GM19351 (cell line): ENCODE results near the gene TMEM238L.
"Not testable (repeated sequence)": the region's sequence is repeated elsewhere in the genome, so short reads cannot be mapped to it uniquely, and the experiment has no call there.

Experiments
- ATAC-seq: cut with Tn5 transposase; IDR thresholded peaks from one replicate; pipeline ENCODE4 v1.9.1; 2021; ENCODE audit warnings: mild to moderate bottlenecking, moderate library complexity; ENCODE audit not compliant: unreplicated experiment

Gene TMEM238L, protein sequence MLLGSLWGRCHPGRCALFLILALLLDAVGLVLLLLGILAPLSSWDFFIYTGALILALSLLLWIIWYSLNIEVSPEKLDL

DNA sequence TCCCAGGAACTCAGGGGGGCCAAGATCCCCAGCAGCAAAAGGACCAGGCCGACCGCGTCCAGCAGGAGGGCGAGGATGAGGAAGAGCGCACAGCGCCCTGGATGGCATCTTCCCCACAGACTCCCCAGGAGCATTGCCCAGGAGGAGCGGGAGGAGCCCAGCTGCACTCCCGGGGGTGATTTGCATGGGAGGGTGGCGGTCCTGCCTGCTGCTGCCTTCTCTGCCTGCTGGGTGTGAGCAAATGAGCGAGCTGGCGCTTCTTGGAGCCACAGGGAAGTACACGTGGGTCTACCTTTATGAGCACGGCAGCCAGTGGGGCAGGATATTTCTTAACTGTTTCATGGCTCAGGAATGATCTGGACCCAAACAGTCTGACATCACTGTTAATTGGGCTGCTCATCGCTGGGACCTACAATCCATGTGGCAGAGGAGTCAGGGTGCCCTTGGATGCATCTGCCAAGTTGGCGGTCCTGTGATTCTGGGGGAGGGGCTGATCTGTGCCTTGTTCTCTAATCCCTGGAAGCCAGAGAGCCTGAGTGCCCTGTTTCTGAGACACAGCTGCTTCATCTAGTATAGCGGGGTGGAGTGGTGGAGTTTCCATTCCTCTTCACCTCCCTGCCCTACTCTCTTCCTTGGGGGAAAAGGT, at the start of gene TMEM238L:
TMEM238L (minus strand) TSS at position 270 of the 646 bp plus-strand sequence; CDS start at position 134, 136 bp downstream.
- no peak for ATAC-seq

DNA sequence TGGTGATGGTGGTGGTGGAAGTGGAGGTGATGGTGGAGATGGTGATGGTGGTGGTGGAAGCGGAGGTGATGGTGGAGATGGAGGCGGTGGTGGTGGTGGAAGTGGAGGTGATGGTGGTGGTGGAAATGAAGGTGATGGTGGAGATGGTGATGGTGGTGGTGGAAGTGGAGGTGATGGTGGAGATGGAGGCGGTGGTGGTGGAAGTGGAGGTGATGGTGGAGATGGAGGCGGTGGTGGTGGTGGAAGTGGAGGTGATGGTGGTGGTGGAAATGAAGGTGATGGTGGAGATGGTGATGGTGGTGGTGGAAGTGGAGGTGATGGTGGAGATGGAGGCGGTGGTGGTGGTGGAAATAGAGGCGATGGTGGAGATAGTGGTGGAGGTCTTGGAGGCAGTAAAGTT, 42.7 kb upstream of the TMEM238L start:
- not testable (repeated sequence) for ATAC-seq

GRCh38 chr17:10845388-10845751, 41.5 kb upstream of the TMEM238L start:
- no peak for ATAC-seq

DNA sequence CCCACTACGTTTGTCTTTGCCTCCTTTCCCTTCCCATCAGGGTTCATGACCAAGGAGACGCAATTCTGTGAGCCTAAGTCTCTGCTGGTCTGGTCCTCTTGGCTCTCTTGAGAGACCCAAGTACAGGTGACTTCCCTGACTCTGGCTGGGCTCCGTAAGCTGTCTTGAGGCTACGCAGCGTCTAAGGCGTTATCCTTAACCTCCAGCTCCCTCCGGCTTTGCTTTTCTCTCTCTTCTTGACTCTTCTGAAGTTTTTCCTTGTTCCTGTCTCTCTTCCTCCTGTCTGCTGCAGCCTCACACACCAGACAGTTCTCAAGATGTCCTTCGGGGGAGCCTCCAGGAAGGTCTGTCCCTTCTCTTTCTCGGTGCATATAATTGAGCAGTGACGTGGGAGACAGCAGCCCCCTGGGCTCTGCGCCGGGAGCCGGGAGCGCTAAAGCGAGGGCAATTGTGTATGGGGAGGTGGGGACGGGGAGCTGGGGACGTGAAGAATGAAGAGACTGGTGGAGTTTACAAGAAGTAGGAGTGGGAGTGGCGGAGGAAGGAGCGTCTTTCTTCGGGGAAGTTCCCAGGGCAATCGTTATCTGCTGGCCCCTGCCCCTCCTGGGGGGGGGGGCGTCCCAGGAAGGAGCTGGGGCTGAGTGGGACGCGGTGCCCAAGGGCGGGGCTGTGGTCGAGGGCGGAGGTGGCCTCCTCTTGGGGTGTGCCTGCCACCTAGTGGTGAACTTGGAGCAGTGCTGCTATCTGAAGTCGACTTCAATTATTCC, 40.9 kb upstream of the TMEM238L start:
- ATAC-seq: peak; percentile 95

- ATAC-seq: no peak
These were observed 39.9 kb upstream of the TMEM238L start for GRCh38 chr17:10843811-10844210.

DNA sequence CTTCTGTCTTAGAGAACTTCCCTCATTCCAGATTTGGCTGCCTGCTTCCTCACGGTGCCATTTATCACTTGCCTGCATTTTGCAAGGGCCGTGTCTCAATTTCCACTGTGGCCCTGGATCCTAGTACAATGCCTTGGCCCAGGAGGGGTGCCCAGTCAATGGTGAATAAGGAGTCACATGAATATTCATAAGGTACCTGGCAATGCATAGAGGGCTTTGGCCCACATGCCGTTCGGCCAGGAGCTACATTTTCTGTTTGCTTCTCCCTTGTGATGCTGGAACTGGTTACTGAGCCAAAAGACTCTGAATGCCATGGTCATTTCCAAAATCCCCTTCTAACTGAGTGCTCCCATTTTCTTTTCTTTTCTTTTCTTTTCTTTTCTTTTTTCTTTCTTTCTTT, 38.8 kb upstream of the TMEM238L start:
- no peak for ATAC-seq

- no peak for ATAC-seq
These were observed 34.8 kb upstream of the TMEM238L start for GRCh38 chr17:10838682-10839081.

- no peak for ATAC-seq
These were observed 34.0 kb upstream of the TMEM238L start, which contains the start of gene PIRT for GRCh38 chr17:10837921-10838320. Gene PIRT, minus strand, starts transcription at chr17:10838087. Its CDS starts 12,442 bp downstream, at chr17:10825645.

DNA sequence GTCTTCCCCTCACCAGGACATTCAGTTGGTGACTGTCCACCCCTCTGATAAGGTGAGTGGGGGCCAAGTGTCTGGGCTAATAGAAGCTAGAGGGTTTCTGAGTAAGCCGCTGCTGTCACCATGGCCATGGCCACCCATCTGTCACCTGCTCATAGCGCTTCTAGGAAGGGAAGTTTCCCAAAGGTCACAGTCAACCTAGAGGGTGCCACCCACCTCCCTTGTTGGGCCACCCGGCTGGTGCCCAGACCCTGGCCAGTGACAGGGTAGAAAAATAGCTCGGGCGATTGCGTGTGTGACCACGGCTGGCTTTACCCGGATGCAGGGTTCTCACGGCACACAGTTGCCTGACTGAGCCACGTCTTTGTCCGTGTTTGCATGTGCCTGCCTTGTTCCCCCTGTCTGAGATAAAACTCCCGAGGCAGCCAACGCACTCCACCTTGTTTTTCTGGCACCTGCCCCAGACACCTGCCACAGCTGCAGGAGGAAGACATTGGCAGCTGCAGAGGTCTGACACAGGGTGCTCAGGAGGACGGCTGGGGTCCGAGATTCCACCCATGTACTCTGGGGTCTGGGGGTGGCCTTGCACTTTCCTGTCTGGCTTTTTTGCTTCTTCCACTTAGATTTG, 33.2 kb upstream of the TMEM238L start:
- no peak for ATAC-seq

DNA sequence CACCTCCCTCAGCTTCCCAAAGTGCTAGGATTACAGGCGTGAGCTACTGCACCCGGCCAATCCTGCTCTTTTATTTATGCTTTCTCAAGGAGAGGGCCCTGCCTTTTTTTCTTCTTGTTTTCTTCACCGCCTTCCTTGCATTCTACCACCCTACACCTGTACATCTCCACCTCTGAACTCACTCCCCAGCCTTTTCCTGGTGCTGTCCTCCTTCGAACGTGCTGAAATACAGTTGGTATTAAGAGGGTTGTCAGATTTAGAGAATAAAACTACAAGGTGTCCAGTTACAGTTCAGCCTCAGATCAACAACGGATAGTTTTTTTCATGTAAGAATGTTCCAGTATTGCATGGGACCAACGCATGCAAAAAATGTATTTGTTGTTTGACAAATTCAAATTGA, 32.2 kb upstream of the TMEM238L start:
- ATAC-seq: no peak

- no peak for ATAC-seq
These were observed 27.8 kb upstream of the TMEM238L start for GRCh38 chr17:10831696-10832095.

- ATAC-seq: no peak
These were observed 24.1 kb upstream of the TMEM238L start for GRCh38 chr17:10827898-10828552.

DNA sequence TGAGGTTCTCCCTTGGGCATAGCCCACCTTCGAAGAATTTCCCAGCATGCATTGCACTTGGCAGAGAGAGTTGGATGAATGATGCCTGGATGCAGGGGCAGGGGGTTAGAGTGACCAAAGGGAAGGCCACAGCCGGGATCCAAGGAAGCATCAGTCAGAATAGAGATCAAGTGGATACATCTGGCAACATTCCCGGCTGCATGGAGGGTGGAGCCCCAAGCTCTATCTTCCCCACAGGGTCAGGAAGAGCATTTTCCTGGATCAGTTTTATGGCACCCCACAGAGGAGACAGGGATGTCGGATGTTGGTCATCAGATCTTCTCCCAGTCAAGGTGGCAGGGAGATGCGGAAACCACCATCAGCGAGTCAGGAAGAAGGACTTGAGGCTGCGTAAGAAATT, 21.0 kb upstream of the TMEM238L start:
- no peak for ATAC-seq

DNA sequence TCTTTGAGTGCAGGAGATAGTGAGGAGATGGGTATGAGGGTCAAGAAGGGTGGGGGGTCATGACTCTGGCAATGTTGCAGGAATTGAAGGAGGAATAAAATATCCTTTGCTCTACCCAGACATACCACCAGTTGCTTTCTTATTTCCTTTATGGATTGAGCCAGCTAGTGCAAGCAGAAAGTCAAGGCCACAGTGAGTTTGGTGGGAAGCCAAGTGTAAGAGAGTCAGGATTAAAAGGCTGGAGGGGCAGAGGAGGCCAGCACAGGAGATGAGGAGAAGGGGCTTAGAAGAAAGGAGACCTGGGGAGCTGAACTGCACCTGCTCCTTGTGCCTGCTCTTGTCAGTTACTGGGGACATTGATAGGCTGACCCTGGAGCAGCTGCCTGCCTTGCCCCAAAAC, 17.9 kb upstream of the TMEM238L start:
- ATAC-seq: no peak

GRCh38 chr17:10821054-10821453, 17.2 kb upstream of the TMEM238L start:
- ATAC-seq: no peak

DNA sequence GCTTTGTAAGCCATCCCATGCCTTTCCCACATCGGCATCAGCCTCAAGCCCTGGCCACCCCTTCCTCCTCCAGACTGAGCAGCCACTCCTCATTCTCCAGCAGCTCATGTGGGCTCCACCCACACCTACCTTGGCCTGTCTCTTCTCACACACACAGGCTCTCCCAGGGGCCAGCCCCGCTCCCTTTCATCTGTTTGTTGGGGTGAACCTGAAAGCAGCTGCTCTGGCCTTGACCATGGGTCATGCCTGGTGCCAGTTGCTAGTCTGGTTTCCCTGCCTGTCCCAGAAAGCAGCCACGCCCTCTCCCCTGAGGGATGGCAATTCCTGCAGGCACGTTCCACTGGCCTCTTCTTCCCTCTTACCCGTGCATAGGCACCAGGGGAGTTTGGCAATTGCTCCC, 11.4 kb upstream of the TMEM238L start:
- no peak for ATAC-seq

DNA sequence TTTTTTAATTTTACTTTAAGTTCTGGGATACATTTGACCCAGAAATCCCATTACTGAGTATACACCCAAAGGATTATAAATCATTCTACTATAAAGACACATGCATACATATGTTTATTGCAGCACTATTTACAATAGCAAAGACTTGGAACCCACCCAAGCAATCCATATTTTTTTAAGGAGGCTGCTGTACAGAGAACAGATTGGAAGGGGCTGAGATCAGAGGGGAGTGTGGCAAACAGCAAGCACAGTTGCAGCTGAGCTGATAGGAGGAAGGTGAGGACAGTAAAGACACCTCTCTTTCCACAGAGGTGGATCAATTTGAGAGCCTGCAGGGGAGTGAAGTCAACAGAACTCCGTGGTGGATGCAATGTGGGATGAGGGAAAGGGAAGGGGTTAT, 10.2 kb upstream of the TMEM238L start:
- ATAC-seq: no peak

DNA sequence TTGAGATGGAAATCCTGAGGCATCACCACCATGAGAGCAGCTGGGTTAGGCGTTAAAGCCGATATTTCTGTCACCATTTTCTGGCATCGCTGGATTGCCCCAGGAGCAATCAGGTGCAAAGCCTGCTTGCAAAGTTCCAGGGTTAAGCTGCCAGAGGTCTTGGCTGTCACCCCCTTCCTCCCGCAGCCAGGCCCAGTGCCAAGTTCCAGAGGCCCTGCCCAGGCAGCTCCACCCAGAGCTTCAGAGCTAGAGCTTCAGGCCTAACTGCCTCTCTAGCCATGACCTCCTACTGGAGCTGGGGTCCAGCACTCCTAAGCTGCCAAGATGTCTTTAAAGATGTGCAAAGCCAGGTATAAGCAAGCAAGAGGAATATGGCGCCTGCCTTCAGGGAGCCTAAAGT, 8.8 kb upstream of the TMEM238L start:
- no peak for ATAC-seq

GRCh38 chr17:10809605-10810004, 5.7 kb upstream of the TMEM238L start:
- no peak for ATAC-seq

DNA sequence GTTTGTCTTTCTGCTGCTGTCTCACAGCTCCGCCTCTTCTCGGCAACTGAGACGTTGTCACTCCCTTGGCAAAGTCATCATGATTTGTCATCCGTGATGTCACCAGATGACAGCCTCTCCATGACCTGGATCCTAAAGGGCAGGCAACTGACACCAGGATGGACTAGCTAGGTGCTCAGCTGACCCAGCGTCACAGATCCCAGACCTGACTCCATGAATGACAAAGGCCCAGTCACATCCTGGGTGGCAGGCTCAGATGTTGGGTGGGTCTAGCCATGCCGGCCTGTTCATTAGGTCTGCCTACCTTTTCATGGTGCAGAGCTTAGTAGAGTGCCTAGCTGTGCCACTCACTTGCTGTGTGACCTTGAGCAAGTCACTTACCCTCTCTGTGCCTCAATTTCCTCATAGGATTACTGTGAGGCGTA, 3.8 kb upstream of the TMEM238L start:
- no peak for ATAC-seq

- ATAC-seq: no peak
These were observed 2.8 kb upstream of the TMEM238L start for GRCh38 chr17:10806545-10807262.
